ENCODE results near the gene SCIN. TPM values are rescaled to one million over a fixed set of nuclear protein-coding genes. Genes with fewer than 3 reads are reported as not detected.
A peak's percentile ranks its signal among the peaks of the same experiment; 100 is the strongest.

The SCIN gene
- total and polyA plus RNA-seq, 2 donors (not counting 1 experiment from before 2014, with no cell fraction given): 0.49 to 0.97 TPM

- ChIA-PET POLR2A (no interaction called here), CTCF (interaction anchor here (0.7 to 2.8 kb wide), 3 partner anchors 9 to 578 kb away, joined by 3 to 11 read pairs (median 6); no protein-coding TSS in a partner anchor)
- H3K27me3 Mint-ChIP-seq: no peaks in the 10 kb centered on the region
- no peak overlapping the region for H3K4me3 ChIP-seq (ENCODE audit: control extremely low read depth in 1 of 5, extremely low read depth in 1 of 5, insufficient read depth in 1 of 5, low read depth in 2 of 5, low read length in 4 of 5)
- H3K9ac ChIP-seq (ENCODE audit: low read length): no peak overlapping the region
- H3K4me2 ChIP-seq (replicated peaks; ENCODE audit: low read depth, low read length, poor library complexity, severe bottlenecking): no peak overlapping the region
- TF ChIP-seq EZH2 (IDR thresholded peaks at IDR 0.05; ENCODE audit: borderline replicate concordance, insufficient read depth, low read depth, low read length, poor library complexity, severe bottlenecking) (no peak), CTCF (IDR thresholded peaks at IDR 0.05) (no peak)
- WGBS (ENCODE audit: insufficient coverage): no CpG with 5 or more reads among the region's 2 CpGs
- no peaks in the 10 kb centered on the region for H3K27me3 ChIP-seq (replicated peaks in 1 of 4; ENCODE audit: control extremely low read depth in 1 of 4, control insufficient read depth in 3 of 4, insufficient read depth in 4 of 4, low read length in 3 of 4)
- intact Hi-C loops (cut with micrococcal nuclease): loop anchor here (10.0 kb wide), 1 partner anchor 159 kb away; no protein-coding TSS in a partner anchor
- peak overlapping the region; percentile 1 for H3K27ac Mint-ChIP-seq
- no peak overlapping the region for H3K4me3 Mint-ChIP-seq
- DNase-seq (peak; percentile 17), ATAC-seq (ENCODE audit: low read depth) (no peak)
- H4K20me1 ChIP-seq (ENCODE audit: control insufficient read depth, insufficient read depth, low read length, poor library complexity, severe bottlenecking): peaks cover 7% of the 10 kb centered on the region
- peaks cover 0 to 8% (median 0%) of the 10 kb centered on the region in 3 donors for H3K9me3 ChIP-seq (ENCODE audit: control extremely low read depth in 1 of 3, control insufficient read depth in 2 of 3, insufficient read depth in 1 of 3, low read length in 2 of 3)
- no peak overlapping the region for H2AFZ ChIP-seq (ENCODE audit: insufficient read depth, low read depth, low read length, poor library complexity, severe bottlenecking)
- H3K27ac ChIP-seq (ENCODE audit: low read length in 2 of 2): peak overlapping the region in 1 of 2 donors; percentile 100
- no peaks in the 10 kb centered on the region for H3K9me3 Mint-ChIP-seq (ENCODE audit: insufficient read depth)
- peaks cover 43% of the 10 kb centered on the region for H3K4me1 Mint-ChIP-seq
- H3K79me2 ChIP-seq (ENCODE audit: control insufficient read depth, insufficient read depth, low read length): peaks cover 8% of the 10 kb centered on the region
- H3K36me3 ChIP-seq (replicated peaks in 1 of 2; ENCODE audit: control extremely low read depth in 1 of 2, control insufficient read depth in 1 of 2, extremely low read depth in 1 of 2, insufficient read depth in 2 of 2, low read length in 1 of 2): no peaks in the 10 kb centered on the region
- peaks cover 18 to 24% of the 10 kb centered on the region in 2 donors for H3K4me1 ChIP-seq (ENCODE audit: control insufficient read depth in 2 of 2, insufficient read depth in 2 of 2, low read length in 2 of 2)
Observed at GRCh38 chr7:12683678-12684585, 113.4 kb downstream of the SCIN start.

GRCh38 chr7:12684733-12685132, 114.2 kb downstream of the SCIN start:
- ATAC-seq (ENCODE audit: low read depth) (no peak), DNase-seq (peak; percentile 65)
- Histone ChIP-seq H3K27ac (ENCODE audit: low read length in 2 of 2) (peak overlapping the region; percentile 99 to 100), H3K27me3 (replicated peaks in 1 of 4; ENCODE audit: control extremely low read depth in 1 of 4, control insufficient read depth in 3 of 4, insufficient read depth in 4 of 4, low read length in 3 of 4) (no peaks in the 10 kb centered on the region), H3K36me3 (replicated peaks in 1 of 2; ENCODE audit: control extremely low read depth in 1 of 2, control insufficient read depth in 1 of 2, extremely low read depth in 1 of 2, insufficient read depth in 2 of 2, low read length in 1 of 2) (no peaks in the 10 kb centered on the region), H3K4me2 (replicated peaks; ENCODE audit: low read depth, low read length, poor library complexity, severe bottlenecking) (no peak overlapping the region), H3K9ac (ENCODE audit: low read length) (no peak overlapping the region), H3K4me1 (ENCODE audit: control insufficient read depth in 2 of 2, insufficient read depth in 2 of 2, low read length in 2 of 2) (peaks cover 18 to 24% of the 10 kb centered on the region in 2 donors), H3K9me3 (ENCODE audit: control extremely low read depth in 1 of 3, control insufficient read depth in 2 of 3, insufficient read depth in 1 of 3, low read length in 2 of 3) (peaks cover 0 to 8% (median 0%) of the 10 kb centered on the region in 3 donors), H3K4me3 (ENCODE audit: control extremely low read depth in 1 of 5, extremely low read depth in 1 of 5, insufficient read depth in 1 of 5, low read depth in 2 of 5, low read length in 4 of 5) (no peak overlapping the region), H2AFZ (ENCODE audit: insufficient read depth, low read depth, low read length, poor library complexity, severe bottlenecking) (no peak overlapping the region), H4K20me1 (ENCODE audit: control insufficient read depth, insufficient read depth, low read length, poor library complexity, severe bottlenecking) (peaks cover 7% of the 10 kb centered on the region), H3K79me2 (ENCODE audit: control insufficient read depth, insufficient read depth, low read length) (peaks cover 16% of the 10 kb centered on the region)
- Mint-ChIP-seq H3K27me3 (no peaks in the 10 kb centered on the region), H3K4me1 (peaks cover 49% of the 10 kb centered on the region), H3K27ac (peak overlapping the region; percentile 74), H3K9me3 (ENCODE audit: insufficient read depth) (no peaks in the 10 kb centered on the region), H3K4me3 (peak overlapping the region; percentile 36)
- ChIA-PET CTCF (interaction anchor here (0.7 to 2.8 kb wide), 3 partner anchors 9 to 577 kb away, joined by 3 to 11 read pairs (median 6); no protein-coding TSS in a partner anchor), POLR2A (no interaction called here)
- WGBS (ENCODE audit: insufficient coverage): 79% methylated on average over 11 of the region's 19 CpGs
- intact Hi-C loops (cut with micrococcal nuclease): loop anchor here (5.0 to 10.0 kb wide), 2 partner anchors 160 to 433 kb away; no protein-coding TSS in a partner anchor
- TF ChIP-seq EZH2 (IDR thresholded peaks at IDR 0.05; ENCODE audit: borderline replicate concordance, insufficient read depth, low read depth, low read length, poor library complexity, severe bottlenecking) (no peak), CTCF (IDR thresholded peaks at IDR 0.05) (no peak)
